ENCODE results near the gene PRKCE. TPM values are rescaled to one million over a fixed set of nuclear protein-coding genes. Genes with fewer than 3 reads are reported as not detected.

The PRKCE gene
- total RNA-seq, 2 experiments from 2014 or later = 13.1 to 15.4 TPM

GRCh38 chr2:45965871-45966498 is 314.5 kb downstream of the PRKCE start:
- H3K36me3 Mint-ChIP-seq (ENCODE audit: low read depth) = no peaks in the 10 kb centered on the region
- H3K27me3 Mint-ChIP-seq = peaks cover 1% of the 10 kb centered on the region
- DNase-seq = no peak
- POLR2A ChIA-PET = no interaction called here
- peaks cover 10% of the 10 kb centered on the region for H3K4me1 Mint-ChIP-seq
- H3K4me3 Mint-ChIP-seq = no peak overlapping the region
- H3K9me3 Mint-ChIP-seq = no peaks in the 10 kb centered on the region
- no peak overlapping the region for H3K27ac Mint-ChIP-seq
- CTCF ChIA-PET = interaction anchor here (1.2 to 2.4 kb wide), 2 partner anchors 27 to 29 kb away, joined by 4 to 6 read pairs; no protein-coding TSS in a partner anchor

GRCh38 chr2:45968946-45969584 is 317.6 kb downstream of the PRKCE start:
- ChIA-PET CTCF (interaction anchor here (0.7 to 1.4 kb wide), 3 partner anchors 11 to 549 kb away, joined by 3 read pairs; no protein-coding TSS in a partner anchor), POLR2A (no interaction called here)
- Mint-ChIP-seq H3K4me3 (no peak overlapping the region), H3K27ac (no peak overlapping the region), H3K36me3 (ENCODE audit: low read depth) (no peaks in the 10 kb centered on the region), H3K4me1 (peaks cover 10% of the 10 kb centered on the region), H3K27me3 (peaks cover 2% of the 10 kb centered on the region), H3K9me3 (no peaks in the 10 kb centered on the region)
- DNase-seq = no peak

DNA sequence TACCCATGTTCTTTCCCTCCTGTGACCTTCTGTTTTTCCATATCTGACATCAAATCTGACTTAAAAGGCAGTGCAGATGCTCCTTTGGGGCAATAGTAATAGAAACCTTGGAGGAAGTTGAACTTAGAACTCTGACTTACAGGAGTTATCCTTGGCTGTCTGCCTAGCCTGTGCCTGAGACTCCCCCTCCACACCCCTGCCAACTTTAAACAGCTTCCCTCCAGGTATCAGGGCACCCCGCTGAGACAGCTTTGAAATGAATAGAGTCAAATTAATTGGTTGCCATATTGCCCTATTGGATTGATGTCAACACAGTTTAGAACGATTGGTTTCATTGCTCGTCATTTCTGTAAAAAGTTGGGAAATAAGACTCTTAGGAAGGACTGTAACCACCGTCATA is 322.0 kb downstream of the PRKCE start:
- Mint-ChIP-seq H3K27ac (no peak overlapping the region), H3K9me3 (no peaks in the 10 kb centered on the region), H3K4me1 (no peaks in the 10 kb centered on the region), H3K36me3 (ENCODE audit: low read depth) (no peaks in the 10 kb centered on the region), H3K27me3 (peaks cover 2% of the 10 kb centered on the region), H3K4me3 (no peak overlapping the region)
- CTCF ChIA-PET = no interaction called here
- no peak for DNase-seq
- POLR2A ChIA-PET = no interaction called here

GRCh38 chr2:45974056-45974455 is 322.6 kb downstream of the PRKCE start:
- no peaks in the 10 kb centered on the region for H3K9me3 Mint-ChIP-seq
- no peak overlapping the region for H3K4me3 Mint-ChIP-seq
- H3K27ac Mint-ChIP-seq = no peak overlapping the region
- ChIA-PET POLR2A (no interaction called here), CTCF (no interaction called here)
- no peaks in the 10 kb centered on the region for H3K36me3 Mint-ChIP-seq (ENCODE audit: low read depth)
- DNase-seq = no peak
- peaks cover under 1% of the 10 kb centered on the region for H3K4me1 Mint-ChIP-seq
- peaks cover 2% of the 10 kb centered on the region for H3K27me3 Mint-ChIP-seq

DNA sequence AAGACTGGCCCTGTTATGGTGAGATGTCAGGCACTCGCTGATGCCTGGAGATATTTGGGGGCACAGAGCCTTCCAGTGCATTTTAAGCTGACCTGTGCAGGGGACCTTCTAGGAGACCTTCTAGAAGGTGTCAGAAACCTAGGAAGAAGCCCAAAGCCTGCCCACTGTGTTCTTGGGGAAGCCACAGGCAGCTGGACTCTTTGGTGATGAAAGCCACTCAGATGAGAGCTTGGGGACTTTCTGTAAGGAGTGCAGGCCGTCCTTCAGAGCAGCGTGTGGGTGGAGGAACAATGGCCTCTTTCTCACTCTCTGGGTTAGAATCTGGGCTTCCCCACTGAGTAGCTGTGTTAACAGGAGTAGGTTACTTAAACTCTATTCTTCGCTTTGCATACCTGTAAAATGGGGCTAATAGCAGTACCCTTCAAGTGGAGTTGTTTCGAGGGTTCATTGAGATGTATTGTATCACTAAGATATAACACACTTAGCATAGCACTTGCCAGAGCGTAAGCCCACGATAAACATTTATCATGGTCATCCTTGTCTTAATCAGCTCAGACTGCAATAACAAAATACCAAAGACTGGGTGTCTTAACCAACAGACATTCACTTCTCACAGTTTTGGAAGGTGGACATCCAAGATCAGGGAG is 323.4 kb downstream of the PRKCE start:
- Mint-ChIP-seq H3K36me3 (ENCODE audit: low read depth) (no peaks in the 10 kb centered on the region), H3K4me1 (peaks cover 7% of the 10 kb centered on the region), H3K4me3 (no peak overlapping the region), H3K9me3 (no peaks in the 10 kb centered on the region), H3K27me3 (peaks cover 2% of the 10 kb centered on the region), H3K27ac (no peak overlapping the region)
- no peak for DNase-seq
- POLR2A ChIA-PET = no interaction called here
- CTCF ChIA-PET = no interaction called here

GRCh38 chr2:45975752-45976517 is 324.5 kb downstream of the PRKCE start:
- DNase-seq = no peak
- ChIA-PET POLR2A (no interaction called here), CTCF (no interaction called here)
- Mint-ChIP-seq H3K9me3 (no peaks in the 10 kb centered on the region), H3K4me1 (peaks cover 7% of the 10 kb centered on the region), H3K4me3 (no peak overlapping the region), H3K27me3 (peaks cover 2% of the 10 kb centered on the region), H3K36me3 (ENCODE audit: low read depth) (no peaks in the 10 kb centered on the region), H3K27ac (no peak overlapping the region)

DNA sequence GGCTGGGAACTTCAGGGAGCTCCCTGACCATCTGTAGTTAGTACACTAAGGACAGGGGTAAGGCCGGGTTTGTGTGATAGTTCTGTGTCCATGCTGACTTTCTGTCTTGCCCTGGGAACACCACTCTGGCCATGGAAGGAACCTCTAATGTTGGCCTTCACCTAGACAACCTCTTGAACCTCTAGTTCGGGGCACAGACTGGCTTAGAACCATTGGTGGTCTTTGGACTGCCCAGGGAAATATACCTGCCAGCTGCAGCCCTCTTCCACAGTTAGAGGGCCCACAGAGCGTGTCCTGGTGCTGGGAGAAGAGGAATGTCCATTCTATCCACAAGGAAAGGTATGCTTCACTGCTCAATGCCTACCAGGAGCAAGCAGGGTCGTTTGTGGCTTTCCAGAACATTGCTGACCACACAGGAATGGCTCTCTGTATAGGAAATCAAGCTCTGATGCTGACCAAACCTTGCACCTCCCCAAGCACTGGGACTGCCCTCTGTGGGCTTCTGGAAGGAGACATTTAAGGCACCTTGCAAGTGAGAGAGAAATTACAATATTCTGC is 326.9 kb downstream of the PRKCE start:
- H3K4me3 Mint-ChIP-seq = no peak overlapping the region
- H3K27ac Mint-ChIP-seq = no peak overlapping the region
- ChIA-PET POLR2A (no interaction called here), CTCF (no interaction called here)
- peaks cover 7% of the 10 kb centered on the region for H3K4me1 Mint-ChIP-seq
- H3K36me3 Mint-ChIP-seq (ENCODE audit: low read depth) = no peaks in the 10 kb centered on the region
- H3K27me3 Mint-ChIP-seq = no peaks in the 10 kb centered on the region
- H3K9me3 Mint-ChIP-seq = no peaks in the 10 kb centered on the region
- DNase-seq = no peak

- no peak overlapping the region for H3K27ac Mint-ChIP-seq
- H3K27me3 Mint-ChIP-seq = no peaks in the 10 kb centered on the region
- no peak for DNase-seq
- ChIA-PET POLR2A (no interaction called here), CTCF (interaction anchor here (2.3 kb wide), 1 partner anchor 14 kb away, joined by 13 read pairs; no protein-coding TSS in a partner anchor)
- peaks cover 7% of the 10 kb centered on the region for H3K4me1 Mint-ChIP-seq
- no peak overlapping the region for H3K4me3 Mint-ChIP-seq
- no peaks in the 10 kb centered on the region for H3K9me3 Mint-ChIP-seq
- no peaks in the 10 kb centered on the region for H3K36me3 Mint-ChIP-seq (ENCODE audit: low read depth)
Measured at GRCh38 chr2:45979065-45979464, 327.6 kb downstream of the PRKCE start.

- H3K27me3 Mint-ChIP-seq = no peaks in the 10 kb centered on the region
- ChIA-PET CTCF (interaction anchor here (1.4 to 2.3 kb wide), 2 partner anchors 12 to 13 kb away, joined by 3 to 13 read pairs; no protein-coding TSS in a partner anchor), POLR2A (no interaction called here)
- H3K4me1 Mint-ChIP-seq = peaks cover 7% of the 10 kb centered on the region
- DNase-seq = no peak
- no peak overlapping the region for H3K4me3 Mint-ChIP-seq
- H3K9me3 Mint-ChIP-seq = no peaks in the 10 kb centered on the region
- no peaks in the 10 kb centered on the region for H3K36me3 Mint-ChIP-seq (ENCODE audit: low read depth)
- no peak overlapping the region for H3K27ac Mint-ChIP-seq
Measured at GRCh38 chr2:45980161-45980865, 328.8 kb downstream of the PRKCE start.

DNA sequence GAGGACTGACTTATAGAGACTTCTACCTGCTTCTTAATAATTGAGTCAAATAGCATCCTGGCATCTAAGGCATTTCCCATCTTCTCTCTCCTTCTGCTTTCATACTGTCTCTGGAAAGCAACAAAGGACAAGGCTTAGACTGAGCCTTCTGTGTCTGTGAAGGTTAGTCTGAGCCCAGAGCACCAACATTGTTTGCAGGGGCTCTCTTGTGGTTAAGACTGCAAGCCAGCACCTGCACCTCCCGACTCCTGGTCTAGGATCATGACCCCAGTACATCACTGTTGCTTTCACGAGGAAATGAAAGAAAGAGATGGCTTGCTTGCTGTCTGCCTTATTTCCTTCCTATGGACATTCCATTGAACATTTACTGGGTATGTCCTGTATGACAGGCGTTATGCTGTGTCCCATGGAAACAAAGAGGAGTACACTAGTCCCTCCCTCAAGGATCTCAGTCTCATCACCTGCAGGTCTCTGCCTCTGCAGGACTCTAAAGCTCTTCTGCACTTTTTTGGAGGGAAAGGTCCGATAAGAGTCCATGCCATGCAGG is 330.0 kb downstream of the PRKCE start:
- Mint-ChIP-seq H3K9me3 (no peaks in the 10 kb centered on the region), H3K27me3 (no peaks in the 10 kb centered on the region), H3K27ac (no peak overlapping the region), H3K36me3 (ENCODE audit: low read depth) (no peaks in the 10 kb centered on the region), H3K4me3 (no peak overlapping the region), H3K4me1 (peaks cover 7% of the 10 kb centered on the region)
- POLR2A ChIA-PET = no interaction called here
- no peak for DNase-seq
- CTCF ChIA-PET = no interaction called here

DNA sequence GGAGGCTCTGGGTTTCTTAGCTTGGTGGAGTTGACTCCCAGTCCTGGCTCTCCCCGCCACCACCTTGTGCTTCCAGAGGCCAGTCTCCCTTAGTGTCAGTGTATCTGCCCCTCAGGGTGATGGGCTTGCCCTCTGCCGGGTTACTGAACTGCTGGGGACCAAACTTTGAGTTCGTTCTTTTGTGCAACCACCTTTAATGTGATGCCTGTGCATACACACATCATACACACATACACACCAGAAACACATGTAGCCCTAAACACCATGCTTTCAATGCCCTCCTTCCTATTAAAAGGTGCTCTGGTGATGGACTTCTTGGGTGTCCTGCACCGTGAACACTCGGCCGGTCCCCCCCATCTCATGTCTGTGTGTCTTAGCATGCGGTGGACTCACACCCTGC is 330.6 kb downstream of the PRKCE start:
- Mint-ChIP-seq H3K36me3 (ENCODE audit: low read depth) (no peaks in the 10 kb centered on the region), H3K4me1 (peaks cover 7% of the 10 kb centered on the region), H3K4me3 (no peak overlapping the region), H3K27ac (no peak overlapping the region), H3K9me3 (no peaks in the 10 kb centered on the region), H3K27me3 (no peaks in the 10 kb centered on the region)
- DNase-seq = no peak
- ChIA-PET CTCF (no interaction called here), POLR2A (no interaction called here)

DNA sequence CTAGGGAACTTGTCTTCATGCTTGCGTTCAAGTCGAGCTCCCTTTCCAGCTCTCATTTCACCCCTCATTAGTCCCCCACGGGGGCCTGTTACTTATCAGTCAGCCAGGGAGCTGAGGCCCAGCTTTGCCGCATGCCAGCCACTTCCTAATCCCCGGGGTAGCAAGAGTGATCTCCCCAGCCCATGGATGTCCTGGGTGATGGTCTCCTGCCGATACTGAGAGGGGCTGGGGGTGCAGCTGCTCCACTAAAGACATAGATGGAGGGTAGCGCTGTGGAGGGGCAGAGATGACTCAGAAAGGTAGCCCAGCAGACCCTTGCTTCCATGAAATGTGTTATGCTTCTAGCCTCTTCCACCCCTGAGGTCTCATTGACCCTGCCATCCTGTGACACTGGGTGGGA is 331.7 kb downstream of the PRKCE start:
- no peak overlapping the region for H3K27ac Mint-ChIP-seq
- POLR2A ChIA-PET = no interaction called here
- no peaks in the 10 kb centered on the region for H3K36me3 Mint-ChIP-seq (ENCODE audit: low read depth)
- DNase-seq = no peak
- H3K27me3 Mint-ChIP-seq = no peaks in the 10 kb centered on the region
- CTCF ChIA-PET = no interaction called here
- H3K4me1 Mint-ChIP-seq = peaks cover 7% of the 10 kb centered on the region
- no peaks in the 10 kb centered on the region for H3K9me3 Mint-ChIP-seq
- H3K4me3 Mint-ChIP-seq = no peak overlapping the region

Data from activated CD4-positive, alpha-beta T cell treated with anti-CD3 and anti-CD28 coated beads, Interleukin-2, amount 10 ng/mL, durations not matched to agents 7 days and 5 days (primary cell).